Endodermal cell (in vitro differentiated cells): ENCODE measurements around the gene AUTS2. TPM values are rescaled to one million over a fixed set of nuclear protein-coding genes. Genes with fewer than 3 reads are reported as not detected.

Source experiments
- DNase-seq: peaks from one replicate; pipeline ENCODE4 v3.0.0-alpha.2; 2017
- H3K27ac ChIP-seq: 2 replicates; pipeline ENCODE4 v1.5.1; 2013; ENCODE audit warnings: mild to moderate bottlenecking, low read depth, low read length, moderate library complexity
- H3K27me3 ChIP-seq: 2 replicates; pipeline ENCODE4 v1.6.1; 2013; ENCODE audit warnings: mild to moderate bottlenecking, low read length, moderate library complexity; ENCODE audit not compliant: insufficient read depth, control insufficient read depth, poor library complexity, severe bottlenecking
- H3K36me3 ChIP-seq: 2 replicates; pipeline ENCODE4 v1.7.0; 2013; ENCODE audit warnings: mild to moderate bottlenecking, low read length, moderate library complexity; ENCODE audit not compliant: control insufficient read depth, insufficient read depth
- H3K4me1 ChIP-seq: one replicate; pipeline ENCODE4 v1.7.0; 2013; ENCODE audit warnings: low read length; ENCODE audit not compliant: control insufficient read depth, insufficient read depth
- H3K4me3 ChIP-seq: 2 replicates; pipeline ENCODE4 v1.5.1; 2013; ENCODE audit warnings: mild to moderate bottlenecking, low read length, moderate library complexity
- H3K9ac ChIP-seq: 2 replicates; pipeline ENCODE4 v1.6.1; 2013; ENCODE audit warnings: mild to moderate bottlenecking, low read length, moderate library complexity; ENCODE audit not compliant: poor library complexity, severe bottlenecking; ENCODE audit errors: extremely low read depth
- H3K9me3 ChIP-seq: 2 replicates; pipeline ENCODE4 v1.6.1; 2013; ENCODE audit warnings: mild to moderate bottlenecking, low read length, moderate library complexity; ENCODE audit not compliant: control insufficient read depth
- H3K27ac Mint-ChIP-seq: 2 replicates; pipeline ENCODE4 v1.8.0; 2020; ENCODE audit warnings: mixed read lengths
- H3K27me3 Mint-ChIP-seq: 2 replicates; pipeline ENCODE4 v1.8.0; 2021; ENCODE audit warnings: mild to moderate bottlenecking, mixed read lengths; ENCODE audit not compliant: insufficient read depth
- H3K36me3 Mint-ChIP-seq: 2 replicates; pipeline ENCODE4 v1.8.0; 2020; ENCODE audit warnings: low read depth, mixed read lengths
- H3K4me1 Mint-ChIP-seq: 2 replicates; pipeline ENCODE4 v1.8.0; 2020; ENCODE audit warnings: mixed read lengths
- H3K4me3 Mint-ChIP-seq: 2 replicates; pipeline ENCODE4 v1.8.0; 2020; ENCODE audit warnings: mild to moderate bottlenecking, moderate library complexity, mixed read lengths
- H3K9me3 Mint-ChIP-seq: 2 replicates; pipeline ENCODE4 v1.8.0; 2020; ENCODE audit warnings: mild to moderate bottlenecking, mixed read lengths
- CTCF ChIP-seq: fragments of 200-600 bp; sonication (generic); conservative IDR thresholded peaks from 2 replicates; pipeline ENCODE4 v1.5.0; 2021; ENCODE audit warnings: antibody characterized with exemption, mild to moderate bottlenecking
- WGBS, 2 experiments: methylation state at CpG; one replicate each; pipeline versions ENCODE4 v1.1.5 to v1.1.7; 2013; ENCODE audit warnings: missing lambda C conversion rate in 2 of 2, mixed read lengths in 1 of 2; ENCODE audit not compliant: insufficient coverage in 1 of 2, insufficient read length in 1 of 2; 5-methylcytosine and 5-hydroxymethylcytosine counted together
- total RNA-seq, 2 donors: library from RNA; stranded (reverse); fragmentation: NEBNext Ultra II Directional in 1 of 2; extraction: Animal tissue kit (Norgen Biotek cat#: 25700) in 1 of 2; gene quantifications; 2 replicates in 1 of 2; 3 replicates in 1 of 2; pipeline ENCODE4 v1.2.1, GENCODE V29; 2021

Gene AUTS2
- total RNA-seq, 2 donors from 2014 or later, result 76.8 to 106 TPM

- H3K36me3 ChIP-seq, result no peaks in the 10 kb centered on the region
- DNase-seq, result no peak
- H3K4me3 ChIP-seq, result no peak overlapping the region
- peaks cover 4% of the 10 kb centered on the region for H3K4me1 ChIP-seq
- Mint-ChIP-seq H3K4me1 (peaks cover 20% of the 10 kb centered on the region), H3K4me3 (no peak overlapping the region), H3K9me3 (no peaks in the 10 kb centered on the region), H3K27ac (no peak overlapping the region), H3K27me3 (no peaks in the 10 kb centered on the region), H3K36me3 (no peaks in the 10 kb centered on the region)
- H3K27ac ChIP-seq, result no peak overlapping the region
- H3K9ac ChIP-seq, result no peak overlapping the region
- TF ChIP-seq CTCF, result no peak
- no peaks in the 10 kb centered on the region for H3K27me3 ChIP-seq
- H3K9me3 ChIP-seq, result no peaks in the 10 kb centered on the region
Measured at GRCh38 chr7:70034999-70035398, 436.7 kb downstream of the AUTS2 start.

GRCh38 chr7:70035519-70035918 is 437.2 kb downstream of the AUTS2 start:
- Histone ChIP-seq H3K27me3 (no peaks in the 10 kb centered on the region), H3K9me3 (no peaks in the 10 kb centered on the region), H3K4me3 (no peak overlapping the region), H3K36me3 (no peaks in the 10 kb centered on the region), H3K4me1 (peaks cover 4% of the 10 kb centered on the region), H3K27ac (no peak overlapping the region), H3K9ac (no peak overlapping the region)
- Mint-ChIP-seq H3K4me1 (peaks cover 20% of the 10 kb centered on the region), H3K27me3 (no peaks in the 10 kb centered on the region), H3K9me3 (no peaks in the 10 kb centered on the region), H3K27ac (no peak overlapping the region), H3K36me3 (no peaks in the 10 kb centered on the region), H3K4me3 (no peak overlapping the region)
- DNase-seq, result no peak
- 92 to 100% methylated on average over 1 to 4 of the region's 4 CpGs for WGBS, 2 experiments
- no peak for TF ChIP-seq CTCF

- WGBS, 2 experiments, result 91 to 92% methylated on average over 6 of the region's 6 CpGs
- H3K27me3 Mint-ChIP-seq, result no peaks in the 10 kb centered on the region
- no peaks in the 10 kb centered on the region for H3K36me3 Mint-ChIP-seq
- H3K27me3 ChIP-seq, result no peaks in the 10 kb centered on the region
- H3K4me1 Mint-ChIP-seq, result peaks cover 20% of the 10 kb centered on the region
- no peak overlapping the region for H3K9ac ChIP-seq
- H3K4me3 Mint-ChIP-seq, result no peak overlapping the region
- TF ChIP-seq CTCF, result no peak
- no peak overlapping the region for H3K27ac Mint-ChIP-seq
- H3K36me3 ChIP-seq, result no peaks in the 10 kb centered on the region
- no peak overlapping the region for H3K27ac ChIP-seq
- no peaks in the 10 kb centered on the region for H3K9me3 Mint-ChIP-seq
- H3K4me3 ChIP-seq, result no peak overlapping the region
- H3K9me3 ChIP-seq, result no peaks in the 10 kb centered on the region
- H3K4me1 ChIP-seq, result no peaks in the 10 kb centered on the region
- DNase-seq, result no peak
Measured at GRCh38 chr7:70035955-70036354, 437.7 kb downstream of the AUTS2 start.
